SIG-M5 treated with dmso at 0.1 percent for 504 hours (cell line): ENCODE data around the gene TBC1D25.

Source experiments
- DNase-seq: peaks from one replicate; lab custom pipeline; 2025; ENCODE audit not compliant: unreplicated experiment; lab: John Stamatoyannopoulos, UW

Gene TBC1D25

GRCh38 chrX:48597353-48598264, 58.1 kb downstream of the TBC1D25 start, which contains the start of gene WDR13:
Gene WDR13 (plus strand): TSS chrX:48597492. CDS start chrX:48597997, 505 bp downstream.
- DNase-seq, result peak; percentile 88

DNA sequence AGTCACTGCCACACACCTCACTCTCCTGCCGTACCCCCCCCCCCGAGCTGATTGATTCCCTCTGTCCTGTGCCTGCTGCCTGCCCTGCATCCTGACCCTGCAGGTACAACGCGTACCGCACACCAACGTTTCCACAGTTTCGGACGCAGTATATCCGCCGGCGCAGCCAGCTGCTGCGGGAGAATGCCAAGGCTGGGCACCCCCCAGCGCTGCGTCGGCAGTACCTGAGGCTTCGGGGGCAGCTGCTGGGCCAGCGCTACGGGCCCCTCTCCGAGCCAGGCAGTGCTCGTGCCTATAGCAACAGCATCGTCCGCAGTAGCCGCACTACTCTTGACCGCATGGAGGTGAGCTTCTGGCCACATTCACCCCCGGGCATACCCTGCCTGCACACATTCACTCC, 59.1 kb downstream of the TBC1D25 start:
- no peak for DNase-seq

DNA sequence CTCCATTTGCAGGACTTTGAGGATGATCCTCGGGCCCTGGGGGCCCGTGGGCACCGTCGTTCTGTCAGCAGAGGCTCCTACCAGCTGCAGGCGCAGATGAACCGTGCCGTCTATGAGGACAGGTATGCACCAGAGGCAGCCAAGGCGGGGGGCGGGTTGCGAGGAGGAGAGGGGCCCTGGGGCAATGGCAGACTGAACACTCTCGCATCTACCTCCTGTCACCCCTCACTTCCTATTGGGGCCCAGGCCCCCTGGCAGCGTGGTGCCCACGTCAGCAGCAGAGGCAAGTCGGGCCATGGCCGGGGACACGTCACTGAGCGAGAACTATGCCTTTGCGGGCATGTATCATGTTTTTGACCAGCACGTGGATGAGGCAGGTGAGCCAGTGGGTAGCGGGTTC, 59.8 kb downstream of the TBC1D25 start:
- DNase-seq, result no peak

GRCh38 chrX:48600226-48600625, 60.7 kb downstream of the TBC1D25 start:
- no peak for DNase-seq

- no peak for DNase-seq
Observed at GRCh38 chrX:48601741-48602394, 62.4 kb downstream of the TBC1D25 start.

GRCh38 chrX:48604701-48605100, 65.2 kb downstream of the TBC1D25 start:
- no peak for DNase-seq

GRCh38 chrX:48606091-48606490, 66.6 kb downstream of the TBC1D25 start:
- no peak for DNase-seq

DNA sequence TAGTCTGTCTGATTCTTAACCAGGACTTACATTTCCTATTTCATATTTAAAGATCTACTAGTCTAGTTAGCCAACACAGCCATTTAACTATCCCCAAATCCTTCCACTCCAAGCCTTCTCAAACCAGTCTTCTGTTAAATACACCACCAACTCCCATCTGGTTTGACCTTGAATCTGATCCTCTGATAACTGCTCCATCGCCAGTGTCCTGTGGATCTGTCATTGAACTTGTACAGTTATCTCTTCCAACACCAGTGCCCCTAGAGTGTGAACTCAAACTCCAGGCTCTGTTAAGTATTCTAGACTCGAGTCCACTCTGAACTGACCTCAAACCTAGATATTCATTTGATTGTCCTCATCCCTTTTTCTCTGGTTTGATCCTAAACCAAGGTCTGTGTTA, 72.2 kb downstream of the TBC1D25 start:
- DNase-seq, result no peak
